ENCODE data around the gene SLC45A2.
"Not testable (repeated sequence)": the region's sequence is repeated elsewhere in the genome, so short reads cannot be mapped to it uniquely, and the experiment has no call there.

Gene SLC45A2

GRCh38 chr5:33969572-33970452 lies 14.7 kb downstream of the SLC45A2 start:
- no peak for DNase-seq (ENCODE audit: low read depth)
- TF ChIP-seq CTCF (IDR thresholded peaks at IDR 0.05; ENCODE audit: low read depth, low read length, missing control alignments): peak; percentile 88
- no peak overlapping the region for H3K4me3 ChIP-seq (ENCODE audit: low read depth, low read length)

GRCh38 chr5:33968211-33969005 lies 16.1 kb downstream of the SLC45A2 start:
- H3K4me3 ChIP-seq (ENCODE audit: low read depth, low read length): no peak overlapping the region
- no peak for DNase-seq (ENCODE audit: low read depth)
- TF ChIP-seq CTCF (IDR thresholded peaks at IDR 0.05; ENCODE audit: low read depth, low read length, missing control alignments): no peak

- DNase-seq (ENCODE audit: low read depth): no peak
- TF ChIP-seq CTCF (IDR thresholded peaks at IDR 0.05; ENCODE audit: low read depth, low read length, missing control alignments): no peak
- H3K4me3 ChIP-seq (ENCODE audit: low read depth, low read length): no peak overlapping the region
Measured at GRCh38 chr5:33966805-33967204, 17.7 kb downstream of the SLC45A2 start.

GRCh38 chr5:33964132-33964700 lies 20.3 kb downstream of the SLC45A2 start:
- no peak for TF ChIP-seq CTCF (IDR thresholded peaks at IDR 0.05; ENCODE audit: low read depth, low read length, missing control alignments)
- no peak for DNase-seq (ENCODE audit: low read depth)

GRCh38 chr5:33958176-33958575 lies 26.3 kb downstream of the SLC45A2 start:
- no peak for TF ChIP-seq CTCF (IDR thresholded peaks at IDR 0.05; ENCODE audit: low read depth, low read length, missing control alignments)
- H3K4me3 ChIP-seq (ENCODE audit: low read depth, low read length): no peak overlapping the region
- DNase-seq (ENCODE audit: low read depth): no peak

More at GRCh38 chr5:33964132-33964700, 20.3 kb downstream of the SLC45A2 start:
- no peak overlapping the region for H3K4me3 ChIP-seq (ENCODE audit: low read depth, low read length)

GRCh38 chr5:33957577-33958150 lies 26.8 kb downstream of the SLC45A2 start:
- no peak overlapping the region for H3K4me3 ChIP-seq (ENCODE audit: low read depth, low read length)
- no peak for TF ChIP-seq CTCF (IDR thresholded peaks at IDR 0.05; ENCODE audit: low read depth, low read length, missing control alignments)
- DNase-seq (ENCODE audit: low read depth): no peak

GRCh38 chr5:33952175-33952574 lies 32.3 kb downstream of the SLC45A2 start:
- not testable (repeated sequence) for H3K4me3 ChIP-seq (ENCODE audit: low read depth, low read length); DNase-seq (ENCODE audit: low read depth)
